GDM1 (cell line): ENCODE results near the gene TMEM209.

Experiments used
- DNase-seq: peaks from one replicate; lab custom pipeline; 2025; lab: John Stamatoyannopoulos, UW

The TMEM209 gene

GRCh38 chr7:130143986-130144311 lies 61.3 kb downstream of the TMEM209 start:
- DNase-seq = no peak

- DNase-seq = no peak
These were observed 61.9 kb downstream of the TMEM209 start for GRCh38 chr7:130143334-130143732.

DNA sequence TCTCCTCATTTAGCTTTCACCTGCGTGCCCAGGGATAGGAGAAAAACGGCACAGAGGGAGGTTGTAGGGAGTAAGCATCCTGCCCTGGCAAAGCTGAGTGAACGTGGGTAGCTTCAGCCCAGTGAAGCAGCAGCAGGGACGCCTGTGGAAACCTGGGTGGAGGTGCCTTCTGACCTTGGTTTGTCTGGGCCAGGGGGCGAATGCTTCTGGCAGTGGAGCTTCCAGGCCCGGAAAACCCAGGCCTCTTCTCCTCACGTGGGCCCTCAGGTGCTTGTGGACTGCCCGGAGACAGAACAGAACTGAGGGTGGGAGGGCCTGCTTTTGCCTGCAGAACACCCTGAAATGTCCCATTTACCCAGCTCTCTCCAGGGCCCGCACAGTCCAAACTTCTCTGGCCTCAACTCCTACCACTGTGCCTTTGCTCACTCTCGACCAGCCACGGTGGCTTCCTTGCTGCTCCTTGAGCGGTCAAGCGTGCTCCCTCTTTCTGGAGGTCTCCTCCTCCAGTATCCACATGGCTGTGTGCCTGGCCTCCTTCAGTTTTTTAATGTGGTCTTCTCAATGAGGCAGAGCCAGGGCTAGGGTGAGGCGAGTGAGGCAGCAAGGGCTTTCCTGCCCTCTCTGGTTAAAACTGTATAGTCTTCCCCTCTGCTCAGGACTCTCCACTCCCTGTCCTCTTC lies 62.4 kb downstream of the TMEM209 start:
- DNase-seq = no peak

GRCh38 chr7:130141884-130142653 lies 63.1 kb downstream of the TMEM209 start:
- no peak for DNase-seq

DNA sequence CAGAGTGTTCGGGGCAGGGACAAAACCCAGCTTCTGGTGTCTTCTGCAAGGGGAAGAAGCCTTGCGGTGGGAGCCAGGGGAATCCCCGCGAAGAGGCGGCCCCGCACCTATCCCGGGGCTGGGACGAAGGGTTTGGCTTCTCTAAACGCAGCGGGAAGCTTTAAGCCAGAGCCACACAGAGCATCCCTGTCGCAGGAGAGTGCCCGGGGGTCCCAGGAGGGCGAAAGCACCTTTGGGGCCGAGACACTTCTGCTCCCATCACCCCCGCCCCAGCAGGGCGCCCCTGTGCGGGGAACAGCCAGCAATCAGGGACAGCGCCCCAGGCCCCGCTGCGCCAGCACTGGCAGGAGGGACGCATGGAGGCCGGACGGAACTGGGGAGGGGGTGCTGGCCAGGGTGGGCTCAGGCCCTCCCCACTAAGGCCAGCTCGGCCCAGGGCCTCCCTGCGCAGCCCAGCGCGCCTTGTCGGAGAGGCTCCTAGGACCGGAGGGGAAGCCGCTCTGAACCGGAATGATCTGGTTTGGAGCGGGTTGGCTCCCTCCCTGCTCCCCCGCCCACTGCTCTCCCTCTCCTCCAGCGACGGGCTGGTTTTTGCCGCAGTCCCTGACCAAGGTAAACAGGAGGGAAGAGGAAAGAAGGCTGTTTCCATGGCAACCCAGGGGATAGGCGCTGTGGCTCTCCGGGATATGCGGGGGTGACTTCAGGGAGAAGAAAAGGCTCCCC lies 63.9 kb downstream of the TMEM209 start:
- DNase-seq = no peak

GRCh38 chr7:130140551-130141160 lies 64.5 kb downstream of the TMEM209 start:
- no peak for DNase-seq

GRCh38 chr7:130139193-130139960 lies 65.8 kb downstream of the TMEM209 start:
- no peak for DNase-seq

GRCh38 chr7:130137207-130137606 lies 68.0 kb downstream of the TMEM209 start:
- no peak for DNase-seq

DNA sequence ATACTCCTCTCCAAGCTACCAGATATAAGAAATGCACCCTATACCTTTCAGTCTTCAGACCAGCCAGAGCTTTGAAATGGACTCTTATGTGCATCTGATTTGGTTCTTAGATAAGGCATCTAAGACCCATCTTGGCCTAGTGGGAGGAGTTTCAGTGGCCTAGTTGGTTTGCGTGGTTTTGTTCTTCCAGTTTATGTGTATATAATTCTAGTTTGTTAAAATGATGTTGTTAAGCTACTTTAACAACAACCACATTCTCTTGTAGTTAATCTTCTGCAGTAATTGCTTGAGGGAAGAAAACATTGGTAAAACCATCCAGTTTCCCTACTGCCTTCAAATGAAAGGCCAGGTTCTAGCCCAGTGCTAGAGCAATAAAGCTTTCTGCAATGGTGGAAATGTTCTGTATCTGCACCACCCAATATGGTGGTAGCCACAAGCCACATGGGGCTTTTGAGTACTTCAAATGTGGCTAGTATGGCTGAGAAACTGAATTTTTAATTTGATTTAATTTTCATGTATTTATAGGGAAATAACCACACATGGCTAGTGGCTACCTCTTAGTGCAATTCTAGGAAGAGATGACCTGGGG lies 68.5 kb downstream of the TMEM209 start:
- no peak for DNase-seq

GRCh38 chr7:130135208-130136205 lies 69.7 kb downstream of the TMEM209 start:
- no peak for DNase-seq

GRCh38 chr7:130134726-130135125 lies 70.5 kb downstream of the TMEM209 start:
- DNase-seq = no peak

- no peak for DNase-seq
These were observed 71.0 kb downstream of the TMEM209 start for GRCh38 chr7:130134106-130134636.

- DNase-seq = no peak
These were observed 72.0 kb downstream of the TMEM209 start for GRCh38 chr7:130133029-130133782.

DNA sequence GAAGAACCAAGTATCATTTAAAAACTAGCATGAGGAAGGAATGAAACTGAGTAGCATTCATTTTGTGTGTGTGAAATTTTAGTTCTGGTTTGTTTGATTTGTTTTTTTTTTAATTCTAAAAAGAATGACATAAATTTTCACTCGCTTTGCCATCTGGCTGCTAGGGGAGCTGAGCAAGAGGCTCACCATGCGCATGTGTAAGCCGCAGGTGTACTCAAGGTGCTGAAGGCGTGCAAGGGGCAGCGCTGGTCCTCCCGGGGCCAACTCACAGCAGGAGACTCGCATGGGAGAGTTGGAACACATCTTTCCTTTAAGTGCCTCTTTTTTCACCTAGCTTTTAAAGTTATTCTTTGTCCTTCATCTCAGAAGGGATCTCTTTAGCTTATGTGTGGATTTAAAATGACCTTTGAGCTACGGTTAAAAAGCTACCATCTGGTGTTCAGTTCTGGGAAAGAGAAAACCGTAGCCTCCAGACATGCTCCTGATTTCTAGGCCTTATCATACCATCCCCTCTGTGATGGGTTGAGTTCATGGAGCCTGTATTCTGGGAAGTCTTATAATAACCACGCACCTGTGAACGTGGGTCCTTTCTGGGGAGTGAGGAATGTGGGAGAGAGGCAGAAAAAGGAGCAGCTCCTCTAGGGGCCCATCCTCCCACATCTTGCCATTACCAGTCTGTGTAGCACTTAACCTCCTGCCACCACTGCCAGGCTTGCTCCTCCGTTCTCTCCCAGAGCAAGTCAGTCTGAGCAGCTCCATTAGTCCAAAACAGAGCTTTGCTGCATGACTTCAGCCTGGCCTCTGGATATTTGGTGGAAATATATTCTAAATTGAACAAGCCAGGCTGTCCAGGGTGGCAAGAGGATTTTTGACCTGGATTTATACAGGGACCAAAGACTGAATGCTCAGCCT lies 73.0 kb downstream of the TMEM209 start:
- DNase-seq = no peak

GRCh38 chr7:130131191-130131834 lies 73.9 kb downstream of the TMEM209 start:
- DNase-seq = no peak

DNA sequence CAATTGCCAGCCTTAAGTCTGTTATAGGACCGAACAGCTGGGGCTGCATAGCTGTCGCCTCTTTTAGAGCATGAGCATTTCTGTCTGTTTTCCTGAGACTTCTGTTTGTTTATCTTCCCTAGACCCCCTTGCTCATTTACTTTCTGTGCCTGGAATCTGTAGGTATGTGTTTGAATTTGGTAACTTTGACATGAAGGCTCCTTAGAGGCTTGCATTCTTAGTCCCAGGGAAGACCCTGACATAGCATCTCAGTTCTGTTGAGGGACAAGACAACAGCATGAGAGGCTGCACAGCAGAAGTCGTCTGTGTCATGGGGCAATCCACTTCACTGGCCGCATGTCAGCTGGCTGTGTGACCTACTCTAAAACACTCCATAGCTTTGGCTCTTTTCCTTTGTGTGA lies 76.2 kb downstream of the TMEM209 start:
- DNase-seq = no peak

GRCh38 chr7:130127821-130128317 lies 77.3 kb downstream of the TMEM209 start:
- no peak for DNase-seq
